ENCODE data around the gene TBL3.

TBL3 gene

DNA sequence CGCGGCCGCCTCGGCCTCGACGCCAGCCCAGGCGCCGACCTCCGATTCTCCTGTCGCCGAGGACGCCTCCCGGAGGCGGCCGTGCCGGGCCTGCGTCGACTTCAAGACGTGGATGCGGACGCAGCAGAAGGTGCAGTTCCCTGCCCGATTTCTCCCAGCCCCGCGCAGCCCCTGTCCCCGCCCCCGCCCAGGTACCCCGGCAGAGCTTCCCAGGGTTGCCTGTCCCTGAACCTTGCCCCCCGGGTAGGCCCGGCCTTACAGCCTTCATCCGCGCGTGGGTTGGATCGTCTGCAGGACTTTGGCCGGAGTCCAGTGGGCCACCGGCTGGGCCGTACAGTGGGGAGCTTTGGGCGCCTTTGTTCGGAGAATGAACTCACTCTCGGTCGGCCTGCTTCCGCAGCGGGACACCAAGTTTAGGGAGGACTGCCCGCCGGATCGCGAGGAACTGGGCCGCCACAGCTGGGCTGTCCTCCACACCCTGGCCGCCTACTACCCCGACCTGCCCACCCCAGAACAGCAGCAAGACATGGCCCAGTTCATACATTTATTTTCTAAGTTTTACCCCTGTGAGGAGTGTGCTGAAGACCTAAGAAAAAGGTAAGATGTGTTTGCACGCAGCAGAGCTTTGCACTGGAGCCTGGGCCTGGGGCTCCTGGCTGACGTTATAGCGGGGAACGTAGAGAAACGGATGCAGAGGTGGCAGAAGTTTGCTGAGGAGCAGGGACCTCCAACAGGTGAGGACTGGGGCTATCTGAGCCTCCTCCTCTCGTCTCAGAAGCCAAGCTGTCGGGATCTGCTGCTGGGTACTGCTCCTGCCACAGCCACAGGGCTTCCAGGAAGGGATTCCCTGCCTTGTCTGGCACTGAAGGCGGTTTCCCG is 12.7 kb downstream of the TBL3 start:
- DNase-seq, result peak; percentile 37

- no peak for DNase-seq
These were observed 13.8 kb downstream of the TBL3 start for GRCh38 chr16:1985466-1986150.

- no peak for DNase-seq
These were observed 15.3 kb downstream of the TBL3 start for GRCh38 chr16:1987198-1987597.

- peak; percentile 38 for DNase-seq
These were observed 17.6 kb downstream of the TBL3 start, which contains the start of gene SYNGR3 for GRCh38 chr16:1989209-1990100. Gene SYNGR3 (plus strand): TSS chr16:1989970. CDS start chr16:1990103, 133 bp downstream.

- no peak for DNase-seq
These were observed 18.2 kb downstream of the TBL3 start for GRCh38 chr16:1990101-1990350.

DNA sequence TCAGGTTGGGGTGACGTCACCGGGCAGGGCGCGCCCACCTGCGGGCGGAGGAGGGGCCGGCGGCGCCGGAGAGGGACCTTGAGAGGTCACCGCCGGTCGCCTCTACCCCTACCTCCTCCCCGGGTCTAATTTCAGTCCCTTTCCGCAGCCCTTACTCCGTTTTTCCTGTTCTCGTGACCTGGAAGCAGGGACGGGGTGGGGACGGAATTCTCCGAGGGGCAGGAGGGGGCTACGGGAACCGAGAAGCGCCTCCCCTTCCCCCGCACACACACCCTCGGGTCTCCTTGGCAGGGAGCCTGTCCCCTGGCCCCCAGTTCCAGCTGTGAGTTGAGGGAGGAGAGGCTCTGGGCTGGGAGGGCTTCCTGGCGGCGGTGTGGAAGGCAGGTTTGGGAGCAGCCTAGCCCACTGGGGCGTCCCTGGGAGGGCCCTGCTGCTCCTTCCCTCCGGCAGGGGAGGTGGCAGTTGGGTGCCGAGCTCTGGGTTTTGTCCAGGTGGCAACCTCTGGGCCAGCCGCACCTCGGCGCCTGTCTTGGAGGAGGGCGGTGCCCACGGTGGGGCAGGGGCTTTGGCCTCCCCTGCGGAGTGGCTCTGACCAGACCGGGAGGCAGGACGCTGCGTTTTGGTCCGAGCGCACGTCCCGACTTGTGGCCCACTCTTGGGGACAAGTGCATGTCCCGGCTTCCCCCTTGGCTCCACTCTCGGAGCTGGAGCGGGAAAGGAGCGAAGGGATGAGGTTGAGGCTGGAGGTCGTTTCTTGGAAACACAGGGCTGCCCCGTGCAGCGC is 18.7 kb downstream of the TBL3 start:
- no peak for DNase-seq

DNA sequence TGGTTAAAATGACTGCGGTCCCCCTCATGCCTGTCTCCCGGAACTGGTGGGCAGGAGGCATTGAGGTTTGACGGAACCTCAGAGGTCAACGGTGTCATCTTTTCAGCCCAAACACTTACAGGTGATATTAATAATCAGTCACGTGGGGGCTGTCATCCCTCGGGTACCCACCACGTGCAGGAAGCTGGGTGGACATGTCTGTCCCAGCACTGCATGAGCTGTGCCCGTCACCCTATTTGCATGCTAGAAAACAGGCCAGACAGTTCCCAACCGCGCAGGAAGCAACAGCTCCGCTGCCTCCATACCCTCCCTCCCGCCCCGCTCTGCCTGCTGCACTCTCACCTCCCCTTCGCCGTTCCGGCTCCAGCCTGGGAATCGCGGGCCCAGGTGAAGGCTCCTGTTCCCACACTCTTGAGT is 19.3 kb downstream of the TBL3 start:
- no peak for DNase-seq

DNA sequence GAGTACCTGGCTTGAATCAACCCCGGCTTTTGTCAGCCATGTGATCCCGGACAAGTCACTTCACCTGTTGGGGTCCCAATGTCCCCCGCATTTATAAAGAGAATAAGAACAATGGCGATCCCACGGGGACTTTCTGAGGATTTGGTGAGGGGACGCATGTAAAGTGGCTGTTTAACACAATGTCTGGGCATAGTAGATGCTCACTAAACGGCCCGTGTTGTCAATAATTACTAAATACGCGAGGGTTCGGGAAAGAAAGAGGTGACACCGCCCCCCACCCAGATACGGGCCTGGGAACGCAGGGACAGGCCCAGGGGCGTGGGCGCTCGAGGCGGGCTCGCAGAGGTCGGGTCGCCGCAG is 19.7 kb downstream of the TBL3 start:
- DNase-seq, result no peak

DNA sequence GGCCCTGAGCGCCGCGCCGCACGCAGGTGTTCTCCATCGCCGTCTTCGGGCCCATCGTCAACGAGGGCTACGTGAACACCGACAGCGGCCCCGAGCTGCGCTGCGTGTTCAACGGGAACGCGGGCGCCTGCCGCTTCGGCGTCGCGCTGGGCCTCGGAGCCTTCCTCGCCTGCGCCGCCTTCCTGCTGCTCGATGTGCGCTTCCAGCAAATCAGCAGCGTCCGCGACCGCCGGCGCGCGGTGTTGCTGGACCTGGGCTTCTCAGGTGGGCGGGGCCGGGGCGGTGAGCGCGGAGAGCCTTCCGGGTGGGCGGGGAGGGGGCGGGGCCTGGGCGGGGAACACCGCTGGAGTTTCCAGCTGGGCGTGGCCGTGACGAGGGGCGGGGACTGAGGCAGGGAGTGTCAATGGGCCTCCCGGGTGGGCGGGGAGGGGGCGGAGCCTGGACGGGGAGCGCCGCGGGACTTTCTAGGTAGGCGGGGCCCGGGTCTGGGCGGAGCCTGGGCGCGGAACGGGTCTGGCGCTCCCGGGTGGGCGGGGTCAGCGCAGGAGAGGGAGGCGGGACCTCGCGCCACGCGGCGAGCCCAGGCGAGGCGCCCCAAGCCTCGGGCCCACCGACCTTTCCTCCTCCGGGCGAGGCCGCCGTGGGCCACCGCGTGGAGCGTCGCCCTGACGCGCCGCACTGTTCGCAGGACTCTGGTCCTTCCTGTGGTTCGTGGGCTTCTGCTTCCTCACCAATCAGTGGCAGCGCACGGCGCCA is 20.3 kb downstream of the TBL3 start:
- peak; percentile 79 for DNase-seq

- no peak for DNase-seq
These were observed 21.0 kb downstream of the TBL3 start for GRCh38 chr16:1992704-1993317.

GRCh38 chr16:1993731-1994131 is 21.9 kb downstream of the TBL3 start:
- no peak for DNase-seq

DNA sequence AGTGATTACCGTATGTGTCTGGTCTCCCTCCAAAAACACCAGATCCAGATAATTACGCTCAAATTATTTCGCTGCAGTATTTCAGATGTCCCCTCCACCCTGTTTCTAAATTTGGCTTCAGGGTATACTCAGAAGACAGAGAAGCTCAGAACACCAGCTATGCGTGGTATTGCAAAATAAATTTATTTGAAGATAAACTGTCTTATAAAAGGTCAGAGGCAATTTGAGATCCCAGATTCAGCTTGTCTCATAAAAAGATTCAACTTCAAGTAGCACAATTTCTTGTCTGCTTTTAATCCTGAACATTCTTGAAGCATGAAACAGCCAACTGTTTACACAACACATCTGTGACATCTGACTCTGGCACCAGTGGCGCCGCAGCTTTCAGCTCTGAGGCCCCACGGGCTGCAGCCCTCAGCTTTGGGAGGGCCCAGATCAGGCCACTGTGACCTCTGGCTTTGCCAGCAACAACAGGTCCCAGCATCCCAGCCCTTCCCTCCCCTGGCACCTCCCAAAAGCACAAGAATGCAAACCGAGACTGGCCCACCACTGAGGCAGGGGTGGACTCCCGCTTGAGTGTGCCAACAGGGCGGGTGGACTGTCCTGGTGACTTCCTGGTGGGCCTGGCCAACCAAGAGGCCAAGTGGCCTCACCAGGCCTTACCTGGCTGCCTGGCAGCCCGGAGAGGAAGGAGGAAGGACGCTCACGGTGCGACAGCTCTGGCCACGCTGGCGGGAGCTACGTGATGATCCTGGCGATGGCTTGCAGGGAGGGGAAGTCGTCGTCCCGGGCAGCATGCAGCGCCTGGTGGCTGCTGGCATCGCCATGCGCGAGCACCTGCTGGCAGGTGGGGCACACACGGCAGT is 25.9 kb downstream of the TBL3 start:
- DNase-seq, result peak; percentile 42

DNA sequence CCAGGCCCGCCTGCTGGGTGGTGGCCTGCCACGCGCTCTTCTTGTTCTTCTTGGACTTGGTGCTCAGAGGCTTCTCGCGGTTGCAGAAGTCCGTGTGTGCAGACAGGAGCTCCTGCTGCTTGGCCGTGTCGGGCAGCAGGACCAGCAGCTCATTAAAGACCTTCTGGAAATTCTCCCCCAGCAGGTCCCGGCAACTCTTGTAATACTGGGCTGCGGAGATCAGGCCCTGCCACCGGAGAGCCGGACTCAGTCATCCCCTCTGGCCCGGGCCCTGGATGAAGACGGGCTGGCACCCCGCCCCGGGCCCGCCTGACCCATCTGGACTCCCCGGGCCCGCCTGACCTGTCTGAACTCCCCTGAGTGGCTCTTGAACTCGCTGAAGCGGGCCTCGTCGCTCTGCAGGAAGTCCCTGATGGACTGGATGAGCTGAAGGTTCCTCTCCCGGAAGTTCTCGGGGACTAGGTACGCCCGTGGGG is 26.5 kb downstream of the TBL3 start:
- DNase-seq, result no peak

- no peak for DNase-seq
These were observed 27.3 kb downstream of the TBL3 start for GRCh38 chr16:1998852-1999801.

DNA sequence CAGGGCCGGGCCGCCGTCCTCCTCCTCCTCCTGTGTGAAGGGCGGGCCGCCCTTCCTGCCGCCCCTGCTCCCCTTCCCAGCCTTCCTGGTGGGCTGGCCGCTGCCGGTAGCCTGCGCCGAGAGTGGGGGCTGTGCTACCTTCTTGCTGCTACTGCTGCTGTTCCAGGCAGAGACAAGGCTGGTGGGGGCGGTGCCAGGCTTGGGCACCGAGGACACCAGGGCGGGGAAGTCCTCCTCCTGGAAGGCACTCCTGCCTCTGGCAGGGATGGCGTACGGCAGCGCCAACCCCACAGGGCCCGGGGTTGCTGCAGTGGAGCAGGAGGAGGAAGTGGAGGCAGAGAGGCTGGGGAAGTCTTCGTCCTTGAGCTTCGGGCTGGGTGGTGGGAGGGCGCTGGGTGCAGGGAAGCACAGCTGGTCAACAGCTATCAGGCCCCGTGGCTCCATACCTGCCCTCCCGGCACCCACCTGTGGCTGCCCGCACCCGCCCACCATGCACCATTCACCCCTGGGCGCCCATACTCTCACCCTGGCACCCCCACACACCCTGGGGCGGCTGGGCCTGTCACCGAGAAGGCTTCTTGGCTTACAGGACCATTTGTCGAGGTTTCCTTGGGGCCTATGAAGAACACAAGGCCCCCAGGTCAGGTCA is 28.1 kb downstream of the TBL3 start:
- DNase-seq, result no peak

- no peak for DNase-seq
These were observed 29.2 kb downstream of the TBL3 start for GRCh38 chr16:2001035-2001434.

GRCh38 chr16:2001456-2002355 is 29.9 kb downstream of the TBL3 start:
- DNase-seq, result no peak

Measured in EL (cell line).